T-cell (primary cell): ENCODE results near the gene POU2AF1. TPM values are rescaled to one million over a fixed set of nuclear protein-coding genes. Genes with fewer than 3 reads are reported as not detected.

ENCODE experiments used
- ATAC-seq, 4 experiments: fragments of 200-7000 bp in 3 of 4; fragments of 150-1000 bp in 1 of 4; cut with Tn5 transposase; replicated peaks in 1 of 4; 1 replicate in 3 of 4; 2 replicates in 1 of 4; pipeline ENCODE4 v1.10.0; 2021; ENCODE audit warnings: moderate library complexity in 3 of 4, mild to moderate bottlenecking in 2 of 4, moderate number of reproducible peaks in 1 of 4
- CTCF ChIA-PET, 2 donors: fragments of 300-600 bp; sonication (Branson Sonifier 250); formaldehyde crosslinking; loops; one replicate each; lab custom pipeline; 2022; ENCODE audit warnings: antibody characterized with exemption in 2 of 2; lab: Charles Lee
- POLR2A ChIA-PET, 2 donors: fragments of 300-600 bp; sonication (Branson Sonifier 250); formaldehyde crosslinking; loops; one replicate each; lab custom pipeline; 2022; ENCODE audit warnings: antibody characterized with exemption in 2 of 2; lab: Charles Lee
- DNase-seq, 35 experiments: peaks; one replicate each; pipeline versions ENCODE4 v3.0.0 to v3.0.0-alpha.2; 2013 to 2023
- H3K27ac ChIP-seq: one replicate; pipeline ENCODE4 v1.5.1; 2013; ENCODE audit warnings: low read length
- H3K27me3 ChIP-seq, 2 experiments: replicated peaks in 1 of 2; 1 replicate in 1 of 2; 2 replicates in 1 of 2; pipeline versions ENCODE4 v1.6.1 to v1.7.0; 2013; ENCODE audit warnings: low read length in 1 of 2, mixed read lengths in 1 of 2; ENCODE audit not compliant: control insufficient read depth in 2 of 2, insufficient read depth in 2 of 2; ENCODE audit errors: extremely low read depth in 1 of 2
- H3K36me3 ChIP-seq, 2 donors: 1 replicate in 1 of 2; 2 replicates in 1 of 2; pipeline versions ENCODE4 v1.6.1 to v1.7.0; 2013; ENCODE audit warnings: low read length in 1 of 2; ENCODE audit not compliant: control insufficient read depth in 2 of 2, insufficient read depth in 1 of 2; ENCODE audit errors: extremely low read depth in 1 of 2
- H3K4me1 ChIP-seq, 2 experiments: 1 replicate in 1 of 2; 2 replicates in 1 of 2; pipeline versions ENCODE4 v1.6.1 to v1.7.0; 2013; ENCODE audit warnings: low read length in 2 of 2, mixed read lengths in 1 of 2; ENCODE audit not compliant: insufficient read depth in 2 of 2, control insufficient read depth in 1 of 2; ENCODE audit errors: extremely low read depth in 1 of 2
- H3K4me3 ChIP-seq, 2 donors: 1 replicate in 1 of 2; 2 replicates in 1 of 2; pipeline versions ENCODE4 v1.5.1 to v1.7.0; 2013; ENCODE audit warnings: mild to moderate bottlenecking in 2 of 2, low read length in 1 of 2, moderate library complexity in 1 of 2; ENCODE audit not compliant: control insufficient read depth in 1 of 2; ENCODE audit errors: extremely low read depth in 1 of 2
- H3K9me3 ChIP-seq: 2 replicates; pipeline ENCODE4 v1.7.0; 2013
- H3K27ac Mint-ChIP-seq, 2 donors: one replicate each; pipeline ENCODE4 v1.8.0; 2020 to 2021; ENCODE audit warnings: mild to moderate bottlenecking in 2 of 2, mixed read lengths in 2 of 2
- H3K27me3 Mint-ChIP-seq, 2 donors: one replicate each; pipeline ENCODE4 v1.8.0; 2021 to 2022; ENCODE audit warnings: mixed read lengths in 2 of 2
- H3K36me3 Mint-ChIP-seq: one replicate; pipeline ENCODE4 v1.8.0; 2021; ENCODE audit warnings: mixed read lengths
- H3K4me1 Mint-ChIP-seq, 3 donors: one replicate each; pipeline ENCODE4 v1.8.0; 2020 to 2022; ENCODE audit warnings: mixed read lengths in 3 of 3, mild to moderate bottlenecking in 1 of 3
- H3K4me3 Mint-ChIP-seq, 3 donors: one replicate each; pipeline ENCODE4 v1.8.0; 2020 to 2022; ENCODE audit warnings: mild to moderate bottlenecking in 3 of 3, mixed read lengths in 3 of 3, moderate library complexity in 3 of 3
- H3K9me3 Mint-ChIP-seq, 3 donors: one replicate each; pipeline ENCODE4 v1.8.0; 2020 to 2022; ENCODE audit warnings: mixed read lengths in 3 of 3
- WGBS: methylation state at CpG from one replicate; pipeline ENCODE4 v1.1.5; 2013; ENCODE audit warnings: missing lambda C conversion rate; ENCODE audit not compliant: insufficient coverage; 5-methylcytosine and 5-hydroxymethylcytosine counted together
- total RNA-seq, 35 experiments: library from RNA in 6 of 35; stranded (reverse) in 6 of 35; fragments of 120-200 nt in 1 of 35; gene quantifications; one replicate each; pipeline versions ENCODE4 v1.2.1 to v1.2.4 and lab custom pipeline; 2013 to 2026

The POU2AF1 gene
- total RNA-seq, 5 donors from 2014 or later (not counting 1 experiment from before 2014, with no cell fraction given): 3.4 to 9.3 (median 4.3) TPM

GRCh38 chr11:111356660-111357048 lies 22.4 kb downstream of the POU2AF1 start:
- ChIA-PET CTCF (no interaction called here), POLR2A (no interaction called here)
- no peaks in the 10 kb centered on the region for H3K4me1 ChIP-seq
- Mint-ChIP-seq H3K27me3 (no peaks in the 10 kb centered on the region), H3K4me1 (no peaks in the 10 kb centered on the region), H3K4me3 (no peak overlapping the region), H3K27ac (no peak overlapping the region), H3K9me3 (no peaks in the 10 kb centered on the region), H3K36me3 (no peaks in the 10 kb centered on the region)
- ATAC-seq (no peak), DNase-seq (no peak)
- no CpG with 5 or more reads among the region's 3 CpGs for WGBS
- H3K4me3 ChIP-seq: no peak overlapping the region
- H3K9me3 ChIP-seq: no peaks in the 10 kb centered on the region
- H3K27ac ChIP-seq: no peak overlapping the region
- peaks cover 0 to 3% of the 10 kb centered on the region in 2 experiments for H3K27me3 ChIP-seq
- H3K36me3 ChIP-seq: no peaks in the 10 kb centered on the region

- H3K36me3 Mint-ChIP-seq: no peaks in the 10 kb centered on the region
- DNase-seq (no peak), ATAC-seq (no peak)
- H3K4me1 Mint-ChIP-seq: no peaks in the 10 kb centered on the region
- H3K27me3 Mint-ChIP-seq: peaks cover 0 to 4% of the 10 kb centered on the region in 2 donors
- H3K27ac ChIP-seq: no peak overlapping the region
- H3K9me3 Mint-ChIP-seq: no peaks in the 10 kb centered on the region
- no peak overlapping the region for H3K4me3 Mint-ChIP-seq
- H3K4me3 ChIP-seq: no peak overlapping the region
- H3K27me3 ChIP-seq: peaks cover 0 to 3% of the 10 kb centered on the region in 2 experiments
- ChIA-PET CTCF (no interaction called here), POLR2A (no interaction called here)
- no peaks in the 10 kb centered on the region for H3K36me3 ChIP-seq
- H3K27ac Mint-ChIP-seq: no peak overlapping the region
- 75% methylated on average over 2 of the region's 5 CpGs for WGBS
- no peaks in the 10 kb centered on the region for H3K9me3 ChIP-seq
- H3K4me1 ChIP-seq: no peaks in the 10 kb centered on the region
Measured at GRCh38 chr11:111355956-111356659, 23.0 kb downstream of the POU2AF1 start.

GRCh38 chr11:111355101-111355500 lies 24.0 kb downstream of the POU2AF1 start:
- CTCF ChIA-PET: no interaction called here
- DNase-seq (no peak), ATAC-seq (no peak)
- Mint-ChIP-seq H3K27me3 (peaks cover 0 to 4% of the 10 kb centered on the region in 2 donors), H3K9me3 (no peaks in the 10 kb centered on the region), H3K27ac (no peak overlapping the region), H3K36me3 (no peaks in the 10 kb centered on the region), H3K4me1 (no peaks in the 10 kb centered on the region), H3K4me3 (no peak overlapping the region)
- Histone ChIP-seq H3K4me1 (no peaks in the 10 kb centered on the region), H3K27me3 (peaks cover 0 to 3% of the 10 kb centered on the region in 2 experiments), H3K9me3 (no peaks in the 10 kb centered on the region), H3K36me3 (no peaks in the 10 kb centered on the region), H3K27ac (no peak overlapping the region), H3K4me3 (no peak overlapping the region)
- WGBS: 50% methylated on average over 1 of the region's 5 CpGs
- POLR2A ChIA-PET: interaction anchor here in 1 of 2 donors (0.7 kb wide), 1 partner anchor 70 kb away, joined by 3 read pairs; no protein-coding TSS in a partner anchor

GRCh38 chr11:111354601-111354891 lies 24.5 kb downstream of the POU2AF1 start:
- DNase-seq (no peak), ATAC-seq (no peak)
- H3K9me3 Mint-ChIP-seq: no peaks in the 10 kb centered on the region
- H3K4me3 Mint-ChIP-seq: no peak overlapping the region
- H3K4me1 Mint-ChIP-seq: no peaks in the 10 kb centered on the region
- H3K36me3 Mint-ChIP-seq: no peaks in the 10 kb centered on the region
- H3K27ac Mint-ChIP-seq: no peak overlapping the region
- CTCF ChIA-PET: interaction anchor here in 1 of 2 donors (0.6 kb wide), 1 partner anchor 1219 kb away, joined by 3 read pairs; no protein-coding TSS in a partner anchor
- no peak overlapping the region for H3K4me3 ChIP-seq
- H3K36me3 ChIP-seq: no peaks in the 10 kb centered on the region
- H3K27me3 Mint-ChIP-seq: peaks cover 0 to 4% of the 10 kb centered on the region in 2 donors
- POLR2A ChIA-PET: no interaction called here
- peaks cover 0 to 3% of the 10 kb centered on the region in 2 experiments for H3K27me3 ChIP-seq
- WGBS: no CpG with 5 or more reads among the region's 2 CpGs
- H3K4me1 ChIP-seq: no peaks in the 10 kb centered on the region
- no peak overlapping the region for H3K27ac ChIP-seq
- no peaks in the 10 kb centered on the region for H3K9me3 ChIP-seq

GRCh38 chr11:111353776-111354600 lies 25.1 kb downstream of the POU2AF1 start:
- no peaks in the 10 kb centered on the region for H3K36me3 ChIP-seq
- Mint-ChIP-seq H3K9me3 (no peaks in the 10 kb centered on the region), H3K36me3 (no peaks in the 10 kb centered on the region), H3K27me3 (peaks cover 0 to 4% of the 10 kb centered on the region in 2 donors), H3K4me3 (no peak overlapping the region), H3K4me1 (no peaks in the 10 kb centered on the region), H3K27ac (no peak overlapping the region)
- no peaks in the 10 kb centered on the region for H3K4me1 ChIP-seq
- ATAC-seq (no peak), DNase-seq (no peak)
- H3K4me3 ChIP-seq: no peak overlapping the region
- WGBS: 94% methylated on average over 11 of the region's 16 CpGs
- CTCF ChIA-PET: interaction anchor here in 1 of 2 donors (0.6 kb wide), 1 partner anchor 1218 kb away, joined by 3 read pairs; no protein-coding TSS in a partner anchor
- H3K27me3 ChIP-seq: peaks cover 0 to 3% of the 10 kb centered on the region in 2 experiments
- POLR2A ChIA-PET: no interaction called here
- no peaks in the 10 kb centered on the region for H3K9me3 ChIP-seq
- H3K27ac ChIP-seq: no peak overlapping the region

- ChIA-PET CTCF (interaction anchor here in 1 of 2 donors (0.8 kb wide), 1 partner anchor 33 kb away, joined by 7 read pairs; no protein-coding TSS in a partner anchor), POLR2A (no interaction called here)
- no peaks in the 10 kb centered on the region for H3K4me1 Mint-ChIP-seq
- no peak overlapping the region for H3K27ac ChIP-seq
- no peaks in the 10 kb centered on the region for H3K4me1 ChIP-seq
- DNase-seq: no peak
- H3K27ac Mint-ChIP-seq: no peak overlapping the region
- WGBS: 76% methylated on average over 4 of the region's 8 CpGs
- no peaks in the 10 kb centered on the region for H3K9me3 ChIP-seq
- no peaks in the 10 kb centered on the region for H3K36me3 Mint-ChIP-seq
- H3K27me3 Mint-ChIP-seq: peaks cover 0 to 4% of the 10 kb centered on the region in 2 donors
- no peak overlapping the region for H3K4me3 Mint-ChIP-seq
- H3K9me3 Mint-ChIP-seq: no peaks in the 10 kb centered on the region
- no peaks in the 10 kb centered on the region for H3K36me3 ChIP-seq
- no peak overlapping the region for H3K4me3 ChIP-seq
- ATAC-seq: no peak
- peaks cover 0 to 3% of the 10 kb centered on the region in 2 experiments for H3K27me3 ChIP-seq
Measured at GRCh38 chr11:111352935-111353710, 26.0 kb downstream of the POU2AF1 start.
